Measurements from ENCODE around the gene PTPRN. TPM values are rescaled to one million over a fixed set of nuclear protein-coding genes. Genes with fewer than 3 reads are reported as not detected.

The PTPRN gene
- total RNA-seq, 1 donor from 2014 or later, result 30.5 TPM

GRCh38 chr2:219352448-219353023 is 43.3 kb upstream of the PTPRN start:
- H3K4me1 Mint-ChIP-seq (ENCODE audit: low read depth), result peaks cover 18% of the 10 kb centered on the region

DNA sequence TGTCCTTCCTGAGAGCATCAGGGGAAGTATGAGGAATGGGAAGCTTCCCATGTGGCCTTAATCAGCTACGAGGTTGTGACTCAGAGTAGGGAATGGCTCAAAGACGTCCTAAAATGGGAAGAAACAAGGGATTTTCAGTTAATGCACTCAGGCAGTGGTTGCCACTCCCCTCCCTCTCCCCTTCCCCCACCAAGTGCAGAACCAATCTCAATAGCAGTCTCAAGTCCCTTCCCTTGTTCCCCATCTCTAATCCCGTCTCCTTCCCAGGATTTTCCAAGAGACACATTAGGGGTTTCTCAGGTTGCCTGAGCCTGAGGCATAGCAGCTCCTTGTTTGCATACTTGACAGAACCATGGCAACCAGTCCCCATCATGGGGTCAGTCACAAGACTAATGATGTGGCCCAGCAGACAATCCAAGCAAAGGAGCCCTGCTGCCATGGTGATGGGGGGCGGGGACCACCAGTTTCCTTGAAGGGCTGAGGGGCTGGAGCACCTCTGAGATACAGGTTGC is 41.6 kb upstream of the PTPRN start:
- no peaks in the 10 kb centered on the region for H3K9me3 Mint-ChIP-seq (ENCODE audit: low read depth)
- H3K4me1 Mint-ChIP-seq (ENCODE audit: low read depth), result peaks cover 18% of the 10 kb centered on the region
- no peak for DNase-seq (ENCODE audit: low spot score, unreplicated experiment)
- H3K36me3 Mint-ChIP-seq (ENCODE audit: insufficient read depth), result no peaks in the 10 kb centered on the region
- H3K27me3 Mint-ChIP-seq, result peaks cover 32% of the 10 kb centered on the region
- no peak for TF ChIP-seq CTCF (IDR thresholded peaks at IDR 0.05; ENCODE audit: unreplicated experiment)
- no peak overlapping the region for H3K4me3 Mint-ChIP-seq (ENCODE audit: low read depth)
- no peak overlapping the region for H3K27ac Mint-ChIP-seq

More at GRCh38 chr2:219352448-219353023, 43.3 kb upstream of the PTPRN start:
- peaks cover 44% of the 10 kb centered on the region for H3K27me3 Mint-ChIP-seq
- no peak overlapping the region for H3K27ac Mint-ChIP-seq
- no peak overlapping the region for H3K4me3 Mint-ChIP-seq (ENCODE audit: low read depth)
- no peaks in the 10 kb centered on the region for H3K9me3 Mint-ChIP-seq (ENCODE audit: low read depth)
- H3K36me3 Mint-ChIP-seq (ENCODE audit: insufficient read depth), result no peaks in the 10 kb centered on the region
- peak; percentile 65 for TF ChIP-seq CTCF (IDR thresholded peaks at IDR 0.05; ENCODE audit: unreplicated experiment)
- peak; percentile 40 for DNase-seq (ENCODE audit: low spot score, unreplicated experiment)

GRCh38 chr2:219350215-219350614 is 41.0 kb upstream of the PTPRN start:
- Mint-ChIP-seq H3K27ac (no peak overlapping the region), H3K4me3 (ENCODE audit: low read depth) (no peak overlapping the region), H3K4me1 (ENCODE audit: low read depth) (peaks cover 18% of the 10 kb centered on the region), H3K36me3 (ENCODE audit: insufficient read depth) (no peaks in the 10 kb centered on the region), H3K27me3 (peaks cover 31% of the 10 kb centered on the region), H3K9me3 (ENCODE audit: low read depth) (no peaks in the 10 kb centered on the region)
- TF ChIP-seq CTCF (IDR thresholded peaks at IDR 0.05; ENCODE audit: unreplicated experiment), result no peak
- no peak for DNase-seq (ENCODE audit: low spot score, unreplicated experiment)

DNA sequence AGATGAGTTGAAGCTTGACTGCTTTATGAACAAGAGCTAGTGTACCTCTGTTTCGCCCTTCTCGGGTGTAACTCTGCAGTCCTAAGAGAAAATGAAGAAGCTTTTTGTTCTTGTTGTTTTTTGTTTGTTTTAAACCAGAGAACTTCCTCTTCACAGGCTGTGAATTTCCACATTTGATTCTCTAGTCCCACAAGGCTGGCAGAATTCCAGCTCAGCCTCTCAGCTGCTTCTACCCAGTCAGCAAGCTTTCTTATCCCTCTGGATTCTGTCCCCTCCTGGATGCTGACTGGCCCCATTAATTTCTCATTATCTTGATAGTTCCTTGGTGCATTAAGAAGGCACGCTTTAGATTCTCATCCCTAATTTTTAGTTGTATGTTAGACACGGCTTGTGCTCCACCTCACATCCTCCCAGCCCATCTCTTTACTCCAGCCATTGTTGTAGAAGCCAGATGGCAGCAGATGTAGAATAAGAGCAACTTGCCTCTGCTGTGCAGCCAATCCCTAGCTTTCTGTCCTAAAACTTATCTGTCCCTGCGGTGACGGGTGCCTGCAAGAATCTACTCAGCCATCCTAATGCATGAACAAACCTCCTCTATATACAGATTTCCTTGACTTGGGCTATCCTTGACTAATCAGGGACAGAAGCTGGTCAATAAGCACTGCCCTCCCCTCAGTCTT is 35.7 kb upstream of the PTPRN start:
- Mint-ChIP-seq H3K4me1 (ENCODE audit: low read depth) (peaks cover under 1% of the 10 kb centered on the region), H3K27ac (no peak overlapping the region), H3K27me3 (peaks cover 28% of the 10 kb centered on the region), H3K36me3 (ENCODE audit: insufficient read depth) (no peaks in the 10 kb centered on the region), H3K4me3 (ENCODE audit: low read depth) (no peak overlapping the region), H3K9me3 (ENCODE audit: low read depth) (no peaks in the 10 kb centered on the region)
- no peak for DNase-seq (ENCODE audit: low spot score, unreplicated experiment)
- no peak for TF ChIP-seq CTCF (IDR thresholded peaks at IDR 0.05; ENCODE audit: unreplicated experiment)

- no peaks in the 10 kb centered on the region for H3K36me3 Mint-ChIP-seq (ENCODE audit: insufficient read depth)
- H3K4me3 Mint-ChIP-seq (ENCODE audit: low read depth), result no peak overlapping the region
- H3K27ac Mint-ChIP-seq, result no peak overlapping the region
- TF ChIP-seq CTCF (IDR thresholded peaks at IDR 0.05; ENCODE audit: unreplicated experiment), result no peak
- H3K27me3 Mint-ChIP-seq, result peaks cover 90% of the 10 kb centered on the region
- peaks cover 5% of the 10 kb centered on the region for H3K9me3 Mint-ChIP-seq (ENCODE audit: low read depth)
- DNase-seq (ENCODE audit: low spot score, unreplicated experiment), result no peak
- no peaks in the 10 kb centered on the region for H3K4me1 Mint-ChIP-seq (ENCODE audit: low read depth)
Measured at GRCh38 chr2:219335373-219335786, 26.2 kb upstream of the PTPRN start.

Data from progenitor cell of endocrine pancreas (in vitro differentiated cells).